Parathyroid adenoma (tissue), 2 donors: ENCODE data around the gene PLCL2.

ENCODE experiments used
- H2AFZ ChIP-seq: fragments of 300-600 bp; sonication (generic); one replicate; pipeline ENCODE4 v1.7.0; 2017; ENCODE audit warnings: antibody characterized with exemption, mild to moderate bottlenecking
- H3K27ac ChIP-seq: fragments of 300-600 bp; sonication (generic); one replicate; pipeline ENCODE4 v1.7.0; 2017
- H3K27me3 ChIP-seq: fragments of 300-600 bp; sonication (generic); one replicate; pipeline ENCODE4 v1.7.0; 2017; ENCODE audit warnings: low read length; ENCODE audit not compliant: control insufficient read depth, insufficient read depth
- H3K36me3 ChIP-seq: fragments of 300-600 bp; sonication (generic); one replicate; pipeline ENCODE4 v1.7.0; 2017; ENCODE audit warnings: low read length; ENCODE audit not compliant: control insufficient read depth, insufficient read depth
- H3K4me1 ChIP-seq: fragments of 300-600 bp; sonication (generic); one replicate; pipeline ENCODE4 v1.7.0; 2017; ENCODE audit warnings: control low read depth
- H3K4me2 ChIP-seq: fragments of 300-600 bp; sonication (generic); one replicate; pipeline ENCODE4 v1.7.0; 2017; ENCODE audit warnings: low read length
- H3K4me3 ChIP-seq: fragments of 300-600 bp; sonication (generic); one replicate; pipeline ENCODE4 v1.7.0; 2017; ENCODE audit warnings: low read depth, low read length
- H3K79me2 ChIP-seq: fragments of 300-600 bp; sonication (generic); one replicate; pipeline ENCODE4 v1.7.0; 2017; ENCODE audit warnings: control low read depth
- H3K9ac ChIP-seq: fragments of 300-600 bp; sonication (generic); one replicate; pipeline ENCODE4 v1.7.0; 2017; ENCODE audit warnings: mild to moderate bottlenecking
- H3K9me3 ChIP-seq: fragments of 300-600 bp; sonication (generic); one replicate; pipeline ENCODE4 v1.7.0; 2017; ENCODE audit warnings: low read length; ENCODE audit not compliant: control insufficient read depth
- CTCF ChIP-seq: fragments of 300-600 bp; sonication (generic); IDR thresholded peaks from one replicate; pipeline ENCODE4 v1.7.0; 2017; ENCODE audit warnings: antibody characterized with exemption, mild to moderate bottlenecking
- donor health status: primary hyperparathyroidism.

The PLCL2 gene

GRCh38 chr3:17062736-17063135 lies 178.0 kb downstream of the PLCL2 start:
- no peaks in the 10 kb centered on the region for H3K4me1 ChIP-seq
- no peaks in the 10 kb centered on the region for H3K9me3 ChIP-seq
- H3K27me3 ChIP-seq: no peaks in the 10 kb centered on the region
- no peak overlapping the region for H3K9ac ChIP-seq
- H3K36me3 ChIP-seq: no peaks in the 10 kb centered on the region
- no peak for TF ChIP-seq CTCF
- no peak overlapping the region for H3K4me2 ChIP-seq
- no peaks in the 10 kb centered on the region for H3K79me2 ChIP-seq
- no peak overlapping the region for H3K4me3 ChIP-seq
- H2AFZ ChIP-seq: no peak overlapping the region
- no peak overlapping the region for H3K27ac ChIP-seq

- no peaks in the 10 kb centered on the region for H3K4me1 ChIP-seq
- H3K9ac ChIP-seq: no peak overlapping the region
- no peak overlapping the region for H2AFZ ChIP-seq
- H3K27ac ChIP-seq: no peak overlapping the region
- no peaks in the 10 kb centered on the region for H3K27me3 ChIP-seq
- no peaks in the 10 kb centered on the region for H3K36me3 ChIP-seq
- no peaks in the 10 kb centered on the region for H3K9me3 ChIP-seq
- H3K79me2 ChIP-seq: no peaks in the 10 kb centered on the region
- TF ChIP-seq CTCF: no peak
- H3K4me2 ChIP-seq: no peak overlapping the region
- H3K4me3 ChIP-seq: no peak overlapping the region
Measured at GRCh38 chr3:17063596-17063995, 178.8 kb downstream of the PLCL2 start.

- Histone ChIP-seq H3K4me1 (no peaks in the 10 kb centered on the region), H3K4me3 (no peak overlapping the region), H2AFZ (no peak overlapping the region), H3K9me3 (no peaks in the 10 kb centered on the region), H3K9ac (no peak overlapping the region), H3K4me2 (no peak overlapping the region), H3K27me3 (no peaks in the 10 kb centered on the region), H3K79me2 (no peaks in the 10 kb centered on the region), H3K36me3 (no peaks in the 10 kb centered on the region), H3K27ac (no peak overlapping the region)
- TF ChIP-seq CTCF: no peak
Measured at GRCh38 chr3:17065315-17065714, 180.6 kb downstream of the PLCL2 start.

- no peaks in the 10 kb centered on the region for H3K9me3 ChIP-seq
- no peak overlapping the region for H2AFZ ChIP-seq
- no peaks in the 10 kb centered on the region for H3K36me3 ChIP-seq
- H3K4me1 ChIP-seq: no peaks in the 10 kb centered on the region
- no peak overlapping the region for H3K4me2 ChIP-seq
- no peaks in the 10 kb centered on the region for H3K27me3 ChIP-seq
- H3K79me2 ChIP-seq: no peaks in the 10 kb centered on the region
- H3K27ac ChIP-seq: no peak overlapping the region
- no peak for TF ChIP-seq CTCF
- H3K4me3 ChIP-seq: no peak overlapping the region
- H3K9ac ChIP-seq: no peak overlapping the region
Measured at GRCh38 chr3:17065881-17066280, 181.1 kb downstream of the PLCL2 start.

GRCh38 chr3:17069754-17070153 lies 185.0 kb downstream of the PLCL2 start:
- TF ChIP-seq CTCF: no peak
- Histone ChIP-seq H3K9me3 (no peaks in the 10 kb centered on the region), H3K79me2 (no peaks in the 10 kb centered on the region)

More at GRCh38 chr3:17069754-17070153, 185.0 kb downstream of the PLCL2 start:
- no peaks in the 10 kb centered on the region for H3K36me3 ChIP-seq
- H3K4me3 ChIP-seq: no peak overlapping the region
- no peak overlapping the region for H3K9ac ChIP-seq
- H3K4me2 ChIP-seq: no peak overlapping the region
- no peak overlapping the region for H2AFZ ChIP-seq
- H3K4me1 ChIP-seq: no peaks in the 10 kb centered on the region
- no peak overlapping the region for H3K27ac ChIP-seq
- H3K27me3 ChIP-seq: no peaks in the 10 kb centered on the region
